PC-9 (cell line): Measurements from ENCODE around the gene VSX1. TPM values are rescaled to one million over a fixed set of nuclear protein-coding genes. Genes with fewer than 3 reads are reported as not detected.

Source experiments
- BruUV-seq: library from RNA; stranded (reverse); fragments of 400-500 nt; replicated peaks from 2 replicates; lab custom pipeline; 2021; lab: Mats Ljungman, UMichigan
- CTCF ChIA-PET: fragments of 300-600 bp; sonication (Branson Sonifier 250); formaldehyde crosslinking; loops from one replicate; lab custom pipeline; 2022; ENCODE audit warnings: antibody characterized with exemption; lab: Charles Lee
- POLR2A ChIA-PET: fragments of 300-600 bp; sonication (Branson Sonifier 250); formaldehyde crosslinking; loops from one replicate; lab custom pipeline; 2022; ENCODE audit warnings: antibody characterized with exemption; ENCODE audit not compliant: unreplicated experiment; lab: Charles Lee
- DNase-seq, 2 experiments: peaks; one replicate each; pipeline versions ENCODE4 v3.0.0 to v3.0.0-alpha.2; 2015 to 2022; ENCODE audit warnings: mixed read lengths in 1 of 2
- H2AFZ ChIP-seq: fragments of 200-600 bp; sonication (generic); 2 replicates; pipeline ENCODE4 v1.8.1; 2017; ENCODE audit warnings: antibody characterized with exemption
- H3F3A ChIP-seq: fragments of 200-600 bp; sonication (generic); 2 replicates; pipeline ENCODE4 v1.8.1; 2017; ENCODE audit warnings: antibody characterized with exemption, mild to moderate bottlenecking, low read depth; ENCODE audit not compliant: insufficient read depth
- H3K27ac ChIP-seq: fragments of 200-600 bp; sonication (generic); 2 replicates; pipeline ENCODE4 v1.6.1; 2016; ENCODE audit warnings: mixed run types
- H3K27me3 ChIP-seq: fragments of 200-600 bp; sonication (generic); 2 replicates; pipeline ENCODE4 v1.6.1; 2016; ENCODE audit warnings: low read depth, mixed run types; ENCODE audit not compliant: insufficient read depth
- H3K36me3 ChIP-seq: fragments of 200-600 bp; sonication (generic); 2 replicates; pipeline ENCODE4 v1.6.1; 2016; ENCODE audit warnings: low read depth, mixed run types
- H3K4me1 ChIP-seq: fragments of 200-600 bp; sonication (generic); replicated peaks from 2 replicates; pipeline ENCODE4 v1.6.1; 2016; ENCODE audit warnings: mixed run types; ENCODE audit not compliant: insufficient read depth
- H3K4me2 ChIP-seq: fragments of 200-600 bp; sonication (generic); 2 replicates; pipeline ENCODE4 v1.6.1; 2017; ENCODE audit warnings: mixed run types
- H3K4me3 ChIP-seq: fragments of 200-600 bp; sonication (generic); 2 replicates; pipeline ENCODE4 v1.6.1; 2016; ENCODE audit warnings: mixed run types
- H3K79me2 ChIP-seq: fragments of 200-600 bp; sonication (generic); 2 replicates; pipeline ENCODE4 v1.6.1; 2017; ENCODE audit warnings: low read depth, mixed run types
- H3K9me2 ChIP-seq: fragments of 200-600 bp; sonication (generic); 2 replicates; pipeline ENCODE4 v1.8.1; 2017; ENCODE audit warnings: mild to moderate bottlenecking; ENCODE audit not compliant: insufficient read depth
- H3K9me3 ChIP-seq: fragments of 200-600 bp; sonication (generic); 2 replicates; pipeline ENCODE4 v1.8.1; 2016; ENCODE audit warnings: low read depth; ENCODE audit not compliant: insufficient read depth
- H4K20me1 ChIP-seq: fragments of 200-600 bp; sonication (generic); 2 replicates; pipeline ENCODE4 v1.8.1; 2017; ENCODE audit not compliant: insufficient read depth
- CTCF ChIP-seq: fragments of 200-600 bp; sonication (generic); conservative IDR thresholded peaks from 2 replicates; pipeline ENCODE4 v1.6.1; 2017; ENCODE audit warnings: mixed run types, antibody characterized with exemption, mild to moderate bottlenecking, moderate library complexity
- EZH2 ChIP-seq: fragments of 200-600 bp; sonication (generic); IDR thresholded peaks from 2 replicates; pipeline ENCODE4 v1.8.0; 2017; ENCODE audit warnings: antibody characterized with exemption, low read depth
- intact Hi-C: fragments of 100-400 bp; cut with micrococcal nuclease; formaldehyde crosslinking; loops from one replicate; pipeline ENCODE4 v1.10.0; 2022; ENCODE audit not compliant: unreplicated experiment
- total RNA-seq: library from RNA; stranded (reverse); gene quantifications from 2 replicates; pipeline ENCODE4 v1.2.3, GENCODE V29; 2021

VSX1 gene
- total RNA-seq, 1 experiment from 2014 or later: 1.5 TPM

- Histone ChIP-seq H3K9me3 (no peaks in the 10 kb centered on the region), H4K20me1 (no peaks in the 10 kb centered on the region)
Observed at GRCh38 chr20:25117990-25118389, 36.0 kb upstream of the VSX1 start.

GRCh38 chr20:25116739-25117458, 35.0 kb upstream of the VSX1 start:
- Histone ChIP-seq H3K4me3 (no peak overlapping the region), H2AFZ (no peak overlapping the region), H4K20me1 (no peaks in the 10 kb centered on the region), H3K79me2 (no peaks in the 10 kb centered on the region), H3K9me2 (no peaks in the 10 kb centered on the region), H3K36me3 (no peaks in the 10 kb centered on the region), H3K27ac (no peak overlapping the region), H3K9me3 (no peaks in the 10 kb centered on the region), H3K27me3 (no peaks in the 10 kb centered on the region), H3F3A (no peaks in the 10 kb centered on the region), H3K4me1 (peaks cover 5% of the 10 kb centered on the region; the same call in 1 of the 2 replicates), H3K4me2 (no peak overlapping the region)
- intact Hi-C loops: no loop called here
- CTCF ChIA-PET: no interaction called here
- no peak for TF ChIP-seq EZH2
- TF ChIP-seq CTCF: no peak
- POLR2A ChIA-PET: no interaction called here
- no peak for DNase-seq
- BruUV-seq: no TSS peak

More at GRCh38 chr20:25117990-25118389, 36.0 kb upstream of the VSX1 start:
- H3K4me2 ChIP-seq: no peak overlapping the region
- no peak overlapping the region for H2AFZ ChIP-seq
- ChIA-PET CTCF (no interaction called here), POLR2A (no interaction called here)
- no peaks in the 10 kb centered on the region for H3K27me3 ChIP-seq
- no peaks in the 10 kb centered on the region for H3K9me2 ChIP-seq
- H3K4me3 ChIP-seq: no peak overlapping the region
- no TSS peak for BruUV-seq
- no peaks in the 10 kb centered on the region for H3K36me3 ChIP-seq
- peaks cover 5% of the 10 kb centered on the region; the same call in 1 of the 2 replicates for H3K4me1 ChIP-seq
- no peaks in the 10 kb centered on the region for H3K79me2 ChIP-seq
- intact Hi-C loops: no loop called here
- TF ChIP-seq CTCF: no peak
- no peak for TF ChIP-seq EZH2
- no peaks in the 10 kb centered on the region for H3F3A ChIP-seq
- H3K27ac ChIP-seq: no peak overlapping the region
- no peak for DNase-seq

GRCh38 chr20:25103526-25103925, 21.6 kb upstream of the VSX1 start:
- Histone ChIP-seq H2AFZ (no peak overlapping the region), H3K9me3 (no peaks in the 10 kb centered on the region), H3F3A (no peaks in the 10 kb centered on the region), H3K4me3 (no peak overlapping the region), H3K4me2 (no peak overlapping the region), H3K27me3 (no peaks in the 10 kb centered on the region; the same call in 1 of the 2 replicates), H3K9me2 (no peaks in the 10 kb centered on the region), H4K20me1 (no peaks in the 10 kb centered on the region), H3K79me2 (no peaks in the 10 kb centered on the region), H3K36me3 (no peaks in the 10 kb centered on the region), H3K4me1 (no peaks in the 10 kb centered on the region), H3K27ac (no peak overlapping the region)
- intact Hi-C loops: no loop called here
- ChIA-PET POLR2A (no interaction called here), CTCF (no interaction called here)
- no TSS peak for BruUV-seq
- DNase-seq: no peak
- TF ChIP-seq CTCF (no peak), EZH2 (no peak)
